OCI-LY7 (cell line): ENCODE data around the gene HSPB6.

Source experiments
- CTCF ChIP-seq: fragments of 200-600 bp; sonication (generic); conservative IDR thresholded peaks from 2 replicates; pipeline ENCODE4 v1.5.1; 2014; ENCODE audit warnings: mild to moderate bottlenecking, antibody characterized with exemption, low read length, moderate library complexity, mixed read lengths
- EZH2phosphoT487 ChIP-seq: fragments of 200-600 bp; sonication (generic); IDR thresholded peaks from 2 replicates; pipeline ENCODE4 v1.6.1; 2018; ENCODE audit warnings: low read depth, borderline replicate concordance, mild to moderate bottlenecking, mixed run types, antibody characterized with exemption, low read length, moderate library complexity, mixed read lengths

- TF ChIP-seq CTCF = no peak
- no peak for TF ChIP-seq EZH2phosphoT487
Observed at GRCh38 chr19:35713904-35714495, 42.8 kb downstream of the HSPB6 start.
